ENCODE measurements around the gene FIG4.

GRCh38 chr6:109669811-109670210 is 21.3 kb upstream of the FIG4 start:
- no peak for TF ChIP-seq CTCF (IDR thresholded peaks at IDR 0.05)
- TF ChIP-seq POLR2AphosphoS5 (IDR thresholded peaks at IDR 0.05): no peak
- TF ChIP-seq POLR2A (IDR thresholded peaks at IDR 0.05): no peak

All from stomach (tissue), 4 donors.